Measurements from ENCODE around the gene CGGBP1.

- no peak for TF ChIP-seq CTCF (IDR thresholded peaks at IDR 0.05 in 8 of 11, conservative IDR thresholded peaks at IDR 0.05 in 3 of 11)
- no peak for TF ChIP-seq POLR2A (IDR thresholded peaks at IDR 0.05)
These were observed 24.1 kb downstream of the CGGBP1 start for GRCh38 chr3:88034491-88035275.
